A549 (cell line): Measurements from ENCODE around the gene MRPL9.

Experiments used
- NR3C1 ChIP-seq: fragments of >200 bp; sonication (Bioruptor Twin); formaldehyde crosslinking; IDR thresholded peaks from 3 replicates; pipeline ENCODE4 v1.6.1; 2017
- POLR2A ChIP-seq: IDR thresholded peaks from 2 replicates; pipeline ENCODE4 v1.6.1; 2012; ENCODE audit warnings: mild to moderate bottlenecking, low read length
- TF ChIP-seq, protein P1 (sequence below): fragments of 200-600 bp; sonication (generic); IDR thresholded peaks from 2 replicates; pipeline ENCODE4 v1.6.1; 2016; ENCODE audit warnings: antibody characterized with exemption, mild to moderate bottlenecking, moderate library complexity
- TF ChIP-seq, protein P2 (sequence below): fragments of >200 bp; sonication (Bioruptor Twin); formaldehyde crosslinking; IDR thresholded peaks from 3 replicates; pipeline ENCODE4 v1.5.1; 2016

DNA sequence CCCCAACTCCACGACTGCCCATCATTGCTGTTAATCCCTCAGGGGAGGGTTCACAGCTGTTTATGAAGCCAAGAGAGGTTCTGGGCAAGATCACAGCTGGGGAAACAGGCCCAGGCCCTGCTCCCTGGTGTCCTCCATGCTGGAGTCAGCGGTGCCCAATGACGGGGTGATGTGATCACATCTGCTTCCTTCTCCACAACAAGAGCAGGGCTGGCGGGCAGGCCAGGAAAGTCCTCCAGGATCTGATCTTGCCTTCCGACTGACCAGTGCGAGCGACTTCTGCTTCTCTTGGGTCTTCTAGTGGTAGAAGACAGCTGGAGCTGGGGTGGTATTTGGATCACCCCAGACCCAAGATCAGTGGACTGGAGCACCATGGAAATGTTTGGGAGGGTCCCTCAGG is 42.9 kb upstream of the MRPL9 start:
- TF ChIP-seq, protein P1, sequence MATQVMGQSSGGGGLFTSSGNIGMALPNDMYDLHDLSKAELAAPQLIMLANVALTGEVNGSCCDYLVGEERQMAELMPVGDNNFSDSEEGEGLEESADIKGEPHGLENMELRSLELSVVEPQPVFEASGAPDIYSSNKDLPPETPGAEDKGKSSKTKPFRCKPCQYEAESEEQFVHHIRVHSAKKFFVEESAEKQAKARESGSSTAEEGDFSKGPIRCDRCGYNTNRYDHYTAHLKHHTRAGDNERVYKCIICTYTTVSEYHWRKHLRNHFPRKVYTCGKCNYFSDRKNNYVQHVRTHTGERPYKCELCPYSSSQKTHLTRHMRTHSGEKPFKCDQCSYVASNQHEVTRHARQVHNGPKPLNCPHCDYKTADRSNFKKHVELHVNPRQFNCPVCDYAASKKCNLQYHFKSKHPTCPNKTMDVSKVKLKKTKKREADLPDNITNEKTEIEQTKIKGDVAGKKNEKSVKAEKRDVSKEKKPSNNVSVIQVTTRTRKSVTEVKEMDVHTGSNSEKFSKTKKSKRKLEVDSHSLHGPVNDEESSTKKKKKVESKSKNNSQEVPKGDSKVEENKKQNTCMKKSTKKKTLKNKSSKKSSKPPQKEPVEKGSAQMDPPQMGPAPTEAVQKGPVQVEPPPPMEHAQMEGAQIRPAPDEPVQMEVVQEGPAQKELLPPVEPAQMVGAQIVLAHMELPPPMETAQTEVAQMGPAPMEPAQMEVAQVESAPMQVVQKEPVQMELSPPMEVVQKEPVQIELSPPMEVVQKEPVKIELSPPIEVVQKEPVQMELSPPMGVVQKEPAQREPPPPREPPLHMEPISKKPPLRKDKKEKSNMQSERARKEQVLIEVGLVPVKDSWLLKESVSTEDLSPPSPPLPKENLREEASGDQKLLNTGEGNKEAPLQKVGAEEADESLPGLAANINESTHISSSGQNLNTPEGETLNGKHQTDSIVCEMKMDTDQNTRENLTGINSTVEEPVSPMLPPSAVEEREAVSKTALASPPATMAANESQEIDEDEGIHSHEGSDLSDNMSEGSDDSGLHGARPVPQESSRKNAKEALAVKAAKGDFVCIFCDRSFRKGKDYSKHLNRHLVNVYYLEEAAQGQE = no peak
- TF ChIP-seq POLR2A = no peak
- TF ChIP-seq NR3C1 = no peak
- TF ChIP-seq, protein P2, sequence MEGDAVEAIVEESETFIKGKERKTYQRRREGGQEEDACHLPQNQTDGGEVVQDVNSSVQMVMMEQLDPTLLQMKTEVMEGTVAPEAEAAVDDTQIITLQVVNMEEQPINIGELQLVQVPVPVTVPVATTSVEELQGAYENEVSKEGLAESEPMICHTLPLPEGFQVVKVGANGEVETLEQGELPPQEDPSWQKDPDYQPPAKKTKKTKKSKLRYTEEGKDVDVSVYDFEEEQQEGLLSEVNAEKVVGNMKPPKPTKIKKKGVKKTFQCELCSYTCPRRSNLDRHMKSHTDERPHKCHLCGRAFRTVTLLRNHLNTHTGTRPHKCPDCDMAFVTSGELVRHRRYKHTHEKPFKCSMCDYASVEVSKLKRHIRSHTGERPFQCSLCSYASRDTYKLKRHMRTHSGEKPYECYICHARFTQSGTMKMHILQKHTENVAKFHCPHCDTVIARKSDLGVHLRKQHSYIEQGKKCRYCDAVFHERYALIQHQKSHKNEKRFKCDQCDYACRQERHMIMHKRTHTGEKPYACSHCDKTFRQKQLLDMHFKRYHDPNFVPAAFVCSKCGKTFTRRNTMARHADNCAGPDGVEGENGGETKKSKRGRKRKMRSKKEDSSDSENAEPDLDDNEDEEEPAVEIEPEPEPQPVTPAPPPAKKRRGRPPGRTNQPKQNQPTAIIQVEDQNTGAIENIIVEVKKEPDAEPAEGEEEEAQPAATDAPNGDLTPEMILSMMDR = no peak
